SK-N-SH (cell line): Measurements from ENCODE around the gene MND1. TPM values are rescaled to one million over a fixed set of nuclear protein-coding genes. Genes with fewer than 3 reads are reported as not detected.

Experiments used
- CTCF ChIA-PET: fragments of 300-600, 350-600 bp; formaldehyde crosslinking; extraction: SDS; loops from one replicate; lab custom pipeline; 2021; lab: Yijun Ruan, JAX
- POLR2A ChIA-PET: fragments of 350-600 bp; sonication (Branson Sonifier 250); formaldehyde crosslinking; extraction: SDS; loops from one replicate; lab custom pipeline; 2020; ENCODE audit warnings: antibody characterized with exemption, inconsistent platforms; lab: Yijun Ruan, JAX
- DNase-seq: peaks from one replicate; pipeline ENCODE4 v3.0.0; 2012
- H2AFZ ChIP-seq: fragments of 200-600 bp; sonication (generic); 2 replicates; pipeline ENCODE4 v1.8.1; 2016; ENCODE audit warnings: antibody characterized with exemption, mild to moderate bottlenecking, low read depth
- H3F3A ChIP-seq: fragments of 200-600 bp; sonication (generic); replicated peaks from 2 replicates; pipeline ENCODE3; 2016; ENCODE audit warnings: antibody characterized with exemption, mild to moderate bottlenecking; ENCODE audit not compliant: insufficient read depth
- H3K27ac ChIP-seq, 2 experiments: fragments of 200-500 bp in 1 of 2; fragments of 200-600 bp in 1 of 2; sonication (Bioruptor generic) in 1 of 2; sonication (generic), shearing (Covaris generic) in 1 of 2; 2 replicates each; pipeline versions ENCODE4 v1.5.1 to v1.6.1; 2014 to 2016; ENCODE audit warnings: low read depth in 2 of 2, inconsistent platforms in 1 of 2, low read length in 1 of 2, mild to moderate bottlenecking in 1 of 2, mixed read lengths in 1 of 2
- H3K27me3 ChIP-seq: fragments of 200-600 bp; sonication (generic), shearing (Covaris generic); 2 replicates; pipeline ENCODE4 v1.6.1; 2016; ENCODE audit warnings: mixed run types; ENCODE audit not compliant: insufficient read depth
- H3K36me3 ChIP-seq, 2 experiments: fragments of 200-500 bp in 1 of 2; fragments of 200-600 bp in 1 of 2; sonication (Bioruptor generic) in 1 of 2; sonication (generic) in 1 of 2; replicated peaks in 1 of 2; 2 replicates each; pipeline versions ENCODE3 to v1.5.1; 2014 to 2016; ENCODE audit warnings: low read length in 1 of 2, mild to moderate bottlenecking in 1 of 2; ENCODE audit not compliant: insufficient read depth in 2 of 2, control insufficient read depth in 1 of 2
- H3K4me1 ChIP-seq, 2 experiments: fragments of 200-500 bp in 1 of 2; fragments of 200-600 bp in 1 of 2; sonication (Bioruptor generic) in 1 of 2; sonication (generic), shearing (Covaris generic) in 1 of 2; 2 replicates each; pipeline versions ENCODE4 v1.5.1 to v1.6.1; 2014 to 2016; ENCODE audit warnings: low read depth in 1 of 2, low read length in 1 of 2, mixed run types in 1 of 2; ENCODE audit not compliant: insufficient read depth in 2 of 2, control insufficient read depth in 1 of 2
- H3K4me2 ChIP-seq: fragments of 200-600 bp; sonication (generic), shearing (Covaris generic); 2 replicates; pipeline ENCODE4 v1.6.1; 2017; ENCODE audit warnings: mixed run types
- H3K4me3 ChIP-seq, 2 experiments: fragments of 200-500 bp in 1 of 2; fragments of 200-600 bp in 1 of 2; sonication (Bioruptor generic) in 1 of 2; sonication (generic), shearing (Covaris generic) in 1 of 2; 2 replicates each; pipeline versions ENCODE4 v1.5.1 to v1.8.1; 2014 to 2016; ENCODE audit warnings: low read depth in 2 of 2, inconsistent platforms in 1 of 2, low read length in 1 of 2, mild to moderate bottlenecking in 1 of 2, mixed read lengths in 1 of 2, moderate library complexity in 1 of 2
- H3K79me2 ChIP-seq: fragments of 200-600 bp; sonication (generic); 2 replicates; pipeline ENCODE4 v1.8.1; 2017; ENCODE audit warnings: mild to moderate bottlenecking; ENCODE audit not compliant: insufficient read depth
- H3K9ac ChIP-seq: fragments of 200-600 bp; sonication (generic); 2 replicates; pipeline ENCODE4 v1.6.1; 2017; ENCODE audit warnings: mixed run types
- H3K9me2 ChIP-seq: fragments of 200-600 bp; sonication (generic); 2 replicates; pipeline ENCODE4 v1.6.1; 2017; ENCODE audit warnings: mixed run types
- H3K9me3 ChIP-seq: fragments of 200-600 bp; sonication (generic); 2 replicates; pipeline ENCODE4 v1.6.1; 2017; ENCODE audit warnings: mixed run types, mild to moderate bottlenecking, moderate library complexity
- H4K20me1 ChIP-seq: fragments of 200-600 bp; sonication (generic); 2 replicates; pipeline ENCODE4 v1.6.1; 2017; ENCODE audit warnings: mild to moderate bottlenecking, mixed run types; ENCODE audit not compliant: insufficient read depth
- CHD2 ChIP-seq: fragments of 150-350 bp; IDR thresholded peaks from 2 replicates; pipeline ENCODE4 v1.6.1; 2018; ENCODE audit warnings: low read length; ENCODE audit not compliant: partially characterized antibody
- ELF1 ChIP-seq: IDR thresholded peaks from 2 replicates; pipeline ENCODE4 v1.4.0; 2012
- EP300 ChIP-seq, 2 experiments: IDR thresholded peaks; 2 replicates each; pipeline versions ENCODE4 v1.4.0 to v1.6.1; 2012; ENCODE audit warnings: borderline replicate concordance in 1 of 2, low read depth in 1 of 2, low read length in 1 of 2
- JUND ChIP-seq: IDR thresholded peaks from 2 replicates; pipeline ENCODE4 v1.4.0; 2012
- MEF2A ChIP-seq: IDR thresholded peaks from 2 replicates; pipeline ENCODE4 v1.4.0; 2012; ENCODE audit warnings: low read depth, borderline replicate concordance
- NFIC ChIP-seq: IDR thresholded peaks from 2 replicates; pipeline ENCODE4 v1.4.0; 2012; ENCODE audit warnings: borderline replicate concordance
- RAD21 ChIP-seq: IDR thresholded peaks from 2 replicates; pipeline ENCODE4 v1.6.1; 2012; ENCODE audit warnings: mild to moderate bottlenecking, low read length
- RCOR1 ChIP-seq: fragments of 150-350 bp; IDR thresholded peaks from 2 replicates; pipeline ENCODE4 v1.6.1; 2017; ENCODE audit warnings: antibody characterized with exemption, low read length
- RFX5 ChIP-seq: IDR thresholded peaks from 2 replicates; pipeline ENCODE4 v1.6.1; 2012; ENCODE audit warnings: mild to moderate bottlenecking, improper control_type of control experiment, low read length
- SIN3A ChIP-seq: IDR thresholded peaks from 2 replicates; pipeline ENCODE4 v1.6.1; 2012; ENCODE audit warnings: low read depth, mild to moderate bottlenecking, low read length, moderate library complexity, borderline replicate concordance
- SMC3 ChIP-seq: IDR thresholded peaks from 2 replicates; pipeline ENCODE4 v1.6.1; 2012; ENCODE audit warnings: low read depth, low read length, improper control_type of control experiment
- TAF1 ChIP-seq: IDR thresholded peaks from 2 replicates; pipeline ENCODE4 v1.6.1; 2012; ENCODE audit warnings: low read depth, mild to moderate bottlenecking, low read length, moderate library complexity, borderline replicate concordance
- TCF12 ChIP-seq: IDR thresholded peaks from 2 replicates; pipeline ENCODE4 v1.4.0; 2012
- TEAD4 ChIP-seq: IDR thresholded peaks from 2 replicates; pipeline ENCODE4 v1.4.0; 2012; ENCODE audit warnings: mild to moderate bottlenecking, borderline replicate concordance; ENCODE audit not compliant: insufficient read depth
- USF1 ChIP-seq: IDR thresholded peaks from 2 replicates; pipeline ENCODE4 v1.4.0; 2012; ENCODE audit warnings: low read depth, borderline replicate concordance
- WGBS: methylation state at CpG from one replicate; pipeline ENCODE4 v1.1.6; 2017; ENCODE audit warnings: low lambda C conversion rate; 5-methylcytosine and 5-hydroxymethylcytosine counted together
- polyA plus RNA-seq, 3 experiments: library from polyadenylated mRNA; depleted of rRNA; stranded (reverse); fragments of >200 nt; gene quantifications; 2 replicates each; pipeline ENCODE4 v1.2.3, GENCODE V29; 2012
- TF ChIP-seq, protein P1 (sequence below): fragments of 150-350 bp; IDR thresholded peaks from 2 replicates; pipeline ENCODE4 v1.6.1; 2017; ENCODE audit warnings: antibody characterized with exemption, low read length, low read depth, borderline replicate concordance
- TF ChIP-seq, protein P2 (sequence below): IDR thresholded peaks from 2 replicates; pipeline ENCODE4 v1.4.0; 2012; ENCODE audit warnings: low read depth, borderline replicate concordance
- TF ChIP-seq, protein P3 (sequence below): IDR thresholded peaks from 2 replicates; pipeline ENCODE4 v1.4.0; 2012; ENCODE audit warnings: low read depth

MND1 gene
- polyA plus RNA-seq, 1 of the 3 experiments (the other 2 are of a cell fraction) = 2.4 TPM

GRCh38 chr4:153324046-153324445, 20.4 kb upstream of the MND1 start:
- peaks cover 32 to 63% of the 10 kb centered on the region in 2 experiments for H3K36me3 ChIP-seq
- no peak for DNase-seq
- H3K4me2 ChIP-seq = no peak overlapping the region
- H3F3A ChIP-seq = no peaks in the 10 kb centered on the region
- no peaks in the 10 kb centered on the region for H3K9me2 ChIP-seq
- H4K20me1 ChIP-seq = no peaks in the 10 kb centered on the region
- H3K27me3 ChIP-seq = no peaks in the 10 kb centered on the region
- no peaks in the 10 kb centered on the region for H3K4me1 ChIP-seq
- ChIA-PET CTCF (interaction anchor here (1.9 to 2.0 kb wide), 2 partner anchors 20 to 250 kb away, joined by 6 to 8 read pairs; partner anchors contain the start of gene MND1), POLR2A (no interaction called here)
- no peak overlapping the region for H3K27ac ChIP-seq
- H3K9ac ChIP-seq = no peak overlapping the region
- H3K79me2 ChIP-seq = no peaks in the 10 kb centered on the region
- no peak overlapping the region for H3K4me3 ChIP-seq
- WGBS = 85% methylated on average over 3 of the region's 3 CpGs
- no peak overlapping the region for H2AFZ ChIP-seq
- TF ChIP-seq, protein P1, sequence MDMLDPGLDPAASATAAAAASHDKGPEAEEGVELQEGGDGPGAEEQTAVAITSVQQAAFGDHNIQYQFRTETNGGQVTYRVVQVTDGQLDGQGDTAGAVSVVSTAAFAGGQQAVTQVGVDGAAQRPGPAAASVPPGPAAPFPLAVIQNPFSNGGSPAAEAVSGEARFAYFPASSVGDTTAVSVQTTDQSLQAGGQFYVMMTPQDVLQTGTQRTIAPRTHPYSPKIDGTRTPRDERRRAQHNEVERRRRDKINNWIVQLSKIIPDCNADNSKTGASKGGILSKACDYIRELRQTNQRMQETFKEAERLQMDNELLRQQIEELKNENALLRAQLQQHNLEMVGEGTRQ = no peak
- TF ChIP-seq RFX5 (no peak), RAD21 (no peak), SIN3A (no peak), SMC3 (no peak), CHD2 (no peak), ELF1 (no peak), NFIC (no peak), TCF12 (no peak), EP300 (IDR thresholded peaks at IDR 0.05; ENCODE audit: borderline replicate concordance in 1 of 2, low read depth in 1 of 2, low read length in 1 of 2) (no peak), RCOR1 (no peak), MEF2A (no peak), JUND (no peak), USF1 (no peak), TAF1 (no peak), TEAD4 (no peak)
- TF ChIP-seq, protein P2, sequence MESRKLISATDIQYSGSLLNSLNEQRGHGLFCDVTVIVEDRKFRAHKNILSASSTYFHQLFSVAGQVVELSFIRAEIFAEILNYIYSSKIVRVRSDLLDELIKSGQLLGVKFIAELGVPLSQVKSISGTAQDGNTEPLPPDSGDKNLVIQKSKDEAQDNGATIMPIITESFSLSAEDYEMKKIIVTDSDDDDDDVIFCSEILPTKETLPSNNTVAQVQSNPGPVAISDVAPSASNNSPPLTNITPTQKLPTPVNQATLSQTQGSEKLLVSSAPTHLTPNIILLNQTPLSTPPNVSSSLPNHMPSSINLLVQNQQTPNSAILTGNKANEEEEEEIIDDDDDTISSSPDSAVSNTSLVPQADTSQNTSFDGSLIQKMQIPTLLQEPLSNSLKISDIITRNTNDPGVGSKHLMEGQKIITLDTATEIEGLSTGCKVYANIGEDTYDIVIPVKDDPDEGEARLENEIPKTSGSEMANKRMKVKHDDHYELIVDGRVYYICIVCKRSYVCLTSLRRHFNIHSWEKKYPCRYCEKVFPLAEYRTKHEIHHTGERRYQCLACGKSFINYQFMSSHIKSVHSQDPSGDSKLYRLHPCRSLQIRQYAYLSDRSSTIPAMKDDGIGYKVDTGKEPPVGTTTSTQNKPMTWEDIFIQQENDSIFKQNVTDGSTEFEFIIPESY = no peak
- TF ChIP-seq, protein P3, sequence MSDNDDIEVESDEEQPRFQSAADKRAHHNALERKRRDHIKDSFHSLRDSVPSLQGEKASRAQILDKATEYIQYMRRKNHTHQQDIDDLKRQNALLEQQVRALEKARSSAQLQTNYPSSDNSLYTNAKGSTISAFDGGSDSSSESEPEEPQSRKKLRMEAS = no peak
- no peaks in the 10 kb centered on the region for H3K9me3 ChIP-seq
